Tibial artery (tissue), 4 donors: ENCODE data around the gene UCK2.

Source experiments
- DNase-seq, 2 donors: peaks; one replicate each; pipeline ENCODE4 v3.0.0-alpha.2; 2019
- H3K27ac ChIP-seq, 2 donors: fragments of 200-600 bp; sonication (generic) in 1 of 2; 1 replicate in 1 of 2; 2 replicates in 1 of 2; pipeline ENCODE4 v1.5.1; 2018 to 2019; ENCODE audit warnings: mild to moderate bottlenecking in 1 of 2
- H3K27me3 ChIP-seq, 2 donors: fragments of 200-600 bp; sonication (generic) in 1 of 2; one replicate each; pipeline versions ENCODE4 v1.5.1 to v1.6.0; 2016 to 2019
- H3K36me3 ChIP-seq, 3 donors: fragments of 200-600 bp; sonication (generic) in 2 of 3; one replicate each; pipeline ENCODE4 v1.5.1; 2016 to 2019; ENCODE audit warnings: mild to moderate bottlenecking in 2 of 3
- H3K4me1 ChIP-seq, 4 donors: fragments of 200-600 bp; sonication (generic) in 2 of 4; 1 replicate in 3 of 4; 2 replicates in 1 of 4; pipeline ENCODE4 v1.5.1; 2016 to 2019
- H3K4me3 ChIP-seq, 2 donors: fragments of 200-600 bp; sonication (generic) in 1 of 2; 1 replicate in 1 of 2; 2 replicates in 1 of 2; pipeline ENCODE4 v1.5.1; 2018 to 2019; ENCODE audit warnings: mild to moderate bottlenecking in 2 of 2
- H3K9me3 ChIP-seq, 3 donors: fragments of 200-600 bp; sonication (generic) in 1 of 3; one replicate each; pipeline ENCODE4 v1.5.1; 2016 to 2019
- intact Hi-C: fragments of 100-400 bp; cut with DNase I; formaldehyde crosslinking; loops from one replicate; pipeline ENCODE4 v1.15.0; 2023; ENCODE audit warnings: low total_unique reads
- TF ChIP-seq, protein P1 (sequence below), 2 experiments: fragments of 200-600 bp in 1 of 2; fragments of 450-650 bp in 1 of 2; IDR thresholded peaks; one replicate each; pipeline ENCODE4 v1.5.1; 2017 to 2019; ENCODE audit warnings: antibody characterized with exemption in 2 of 2, mild to moderate bottlenecking in 1 of 2, moderate library complexity in 1 of 2

The UCK2 gene

DNA sequence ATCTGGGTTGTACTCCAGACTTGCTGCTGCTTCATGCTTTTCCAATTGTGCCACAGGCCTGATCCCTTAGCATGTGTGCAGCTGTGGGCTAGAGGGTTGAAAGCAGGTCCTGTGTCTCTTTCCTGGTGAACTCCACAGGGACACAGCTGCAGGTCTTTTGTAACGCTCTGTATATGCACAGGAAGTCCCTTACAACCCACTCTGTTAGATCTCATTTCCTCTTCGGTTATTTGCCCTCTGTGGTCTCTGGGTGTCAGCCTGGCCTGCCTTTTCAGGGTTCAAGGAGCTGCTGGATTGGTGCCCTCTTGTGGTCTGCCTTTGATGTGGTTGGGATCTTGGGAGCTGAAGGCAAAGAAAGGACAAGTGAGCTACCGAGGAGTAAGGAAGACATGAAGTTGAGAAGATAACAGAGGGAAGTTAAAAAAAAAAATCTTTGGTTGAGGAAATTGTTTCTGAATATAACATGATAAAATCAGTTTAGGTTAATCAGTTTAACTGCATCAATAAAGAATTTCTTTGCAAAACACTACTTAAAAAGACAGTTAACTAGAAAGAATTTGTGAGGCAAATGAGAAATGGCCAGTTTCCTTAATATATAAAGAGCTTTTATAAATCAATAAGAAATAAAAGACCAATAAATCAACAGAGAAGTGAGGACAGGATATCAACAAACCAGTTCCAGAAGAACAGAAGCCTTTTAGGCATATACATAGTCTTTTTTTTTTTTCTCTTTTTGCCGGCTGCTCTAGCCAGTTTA lies 44.1 kb downstream of the UCK2 start:
- intact Hi-C loops = no loop called here
- no peaks in the 10 kb centered on the region for H3K9me3 ChIP-seq
- no peak for DNase-seq
- TF ChIP-seq, protein P1, sequence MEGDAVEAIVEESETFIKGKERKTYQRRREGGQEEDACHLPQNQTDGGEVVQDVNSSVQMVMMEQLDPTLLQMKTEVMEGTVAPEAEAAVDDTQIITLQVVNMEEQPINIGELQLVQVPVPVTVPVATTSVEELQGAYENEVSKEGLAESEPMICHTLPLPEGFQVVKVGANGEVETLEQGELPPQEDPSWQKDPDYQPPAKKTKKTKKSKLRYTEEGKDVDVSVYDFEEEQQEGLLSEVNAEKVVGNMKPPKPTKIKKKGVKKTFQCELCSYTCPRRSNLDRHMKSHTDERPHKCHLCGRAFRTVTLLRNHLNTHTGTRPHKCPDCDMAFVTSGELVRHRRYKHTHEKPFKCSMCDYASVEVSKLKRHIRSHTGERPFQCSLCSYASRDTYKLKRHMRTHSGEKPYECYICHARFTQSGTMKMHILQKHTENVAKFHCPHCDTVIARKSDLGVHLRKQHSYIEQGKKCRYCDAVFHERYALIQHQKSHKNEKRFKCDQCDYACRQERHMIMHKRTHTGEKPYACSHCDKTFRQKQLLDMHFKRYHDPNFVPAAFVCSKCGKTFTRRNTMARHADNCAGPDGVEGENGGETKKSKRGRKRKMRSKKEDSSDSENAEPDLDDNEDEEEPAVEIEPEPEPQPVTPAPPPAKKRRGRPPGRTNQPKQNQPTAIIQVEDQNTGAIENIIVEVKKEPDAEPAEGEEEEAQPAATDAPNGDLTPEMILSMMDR (IDR thresholded peaks at IDR 0.05) = no peak
- no peaks in the 10 kb centered on the region for H3K27me3 ChIP-seq
- no peaks in the 10 kb centered on the region for H3K36me3 ChIP-seq
- H3K4me3 ChIP-seq = no peak overlapping the region
- H3K4me1 ChIP-seq = no peaks in the 10 kb centered on the region
- H3K27ac ChIP-seq = no peak overlapping the region

DNA sequence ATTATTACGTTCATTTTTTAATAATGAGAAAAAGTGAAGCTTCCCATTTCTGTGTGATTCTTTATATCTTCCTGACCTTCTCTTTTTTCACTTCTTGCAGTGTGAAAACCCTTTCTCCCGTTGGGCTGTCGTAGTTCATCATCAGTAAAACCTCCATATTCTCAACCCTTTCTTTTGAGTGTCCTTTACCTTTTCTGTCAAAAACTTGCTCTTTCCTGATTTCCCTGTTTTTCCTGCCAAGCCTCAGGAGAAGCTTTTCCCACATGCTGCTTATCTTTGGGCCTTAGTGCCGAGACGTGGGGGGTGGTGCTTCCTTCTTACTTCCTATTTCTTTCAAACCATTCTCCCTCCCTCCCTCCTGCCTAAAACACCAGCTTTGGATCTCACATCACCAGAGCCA lies 46.1 kb downstream of the UCK2 start:
- DNase-seq = no peak
- H3K36me3 ChIP-seq = no peaks in the 10 kb centered on the region
- H3K27me3 ChIP-seq = no peaks in the 10 kb centered on the region
- TF ChIP-seq, protein P1 (IDR thresholded peaks at IDR 0.05) = no peak
- H3K27ac ChIP-seq = no peak overlapping the region
- H3K9me3 ChIP-seq = no peaks in the 10 kb centered on the region
- no peaks in the 10 kb centered on the region for H3K4me1 ChIP-seq
- no peak overlapping the region for H3K4me3 ChIP-seq
- intact Hi-C loops = no loop called here

DNA sequence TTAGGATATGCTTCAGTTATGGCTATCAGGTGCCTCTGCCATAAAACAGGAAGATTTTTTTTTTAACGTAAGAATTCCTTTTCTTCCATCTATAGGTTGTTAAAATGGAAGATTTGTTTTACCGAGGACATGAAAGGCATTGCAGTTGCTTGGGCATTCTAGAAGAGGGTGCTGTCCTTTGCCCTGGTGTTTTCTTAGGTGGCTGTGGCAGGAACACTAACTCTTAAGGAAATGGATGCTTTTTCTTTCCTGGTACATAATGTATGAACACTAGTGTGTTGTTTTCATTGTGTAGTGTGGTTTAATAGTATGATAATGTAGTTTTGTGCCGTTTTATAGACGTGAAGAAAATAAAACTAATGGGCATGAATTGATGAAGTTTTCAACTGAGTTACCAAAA lies 47.2 kb downstream of the UCK2 start:
- TF ChIP-seq, protein P1 (IDR thresholded peaks at IDR 0.05) = no peak
- DNase-seq = no peak
- Histone ChIP-seq H3K9me3 (no peaks in the 10 kb centered on the region), H3K27ac (no peak overlapping the region), H3K4me3 (no peak overlapping the region), H3K36me3 (no peaks in the 10 kb centered on the region), H3K4me1 (no peaks in the 10 kb centered on the region), H3K27me3 (no peaks in the 10 kb centered on the region)
- intact Hi-C loops = no loop called here

DNA sequence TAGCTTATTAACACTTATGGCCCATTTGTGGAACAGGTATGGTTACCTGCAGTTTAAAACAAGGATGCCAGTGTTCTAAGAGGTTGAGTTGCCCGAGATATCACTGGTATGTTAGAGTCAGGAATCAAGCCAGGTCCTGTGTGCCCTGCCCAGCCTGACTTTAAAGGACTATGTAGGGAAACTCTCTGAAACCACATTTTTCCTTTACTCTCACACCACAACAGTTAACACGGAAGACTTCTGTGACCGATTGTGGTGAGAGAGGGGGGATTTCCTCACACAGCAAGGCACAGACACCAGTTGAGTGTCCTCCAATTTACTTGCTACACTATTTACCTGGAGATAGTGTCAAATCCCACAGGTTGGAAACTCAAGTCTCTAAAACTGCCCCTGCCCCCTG lies 47.8 kb downstream of the UCK2 start:
- TF ChIP-seq, protein P1 (IDR thresholded peaks at IDR 0.05) = no peak
- DNase-seq = no peak
- Histone ChIP-seq H3K27ac (no peak overlapping the region), H3K4me1 (no peaks in the 10 kb centered on the region), H3K4me3 (no peak overlapping the region), H3K27me3 (no peaks in the 10 kb centered on the region), H3K9me3 (no peaks in the 10 kb centered on the region), H3K36me3 (no peaks in the 10 kb centered on the region)
- intact Hi-C loops = no loop called here

DNA sequence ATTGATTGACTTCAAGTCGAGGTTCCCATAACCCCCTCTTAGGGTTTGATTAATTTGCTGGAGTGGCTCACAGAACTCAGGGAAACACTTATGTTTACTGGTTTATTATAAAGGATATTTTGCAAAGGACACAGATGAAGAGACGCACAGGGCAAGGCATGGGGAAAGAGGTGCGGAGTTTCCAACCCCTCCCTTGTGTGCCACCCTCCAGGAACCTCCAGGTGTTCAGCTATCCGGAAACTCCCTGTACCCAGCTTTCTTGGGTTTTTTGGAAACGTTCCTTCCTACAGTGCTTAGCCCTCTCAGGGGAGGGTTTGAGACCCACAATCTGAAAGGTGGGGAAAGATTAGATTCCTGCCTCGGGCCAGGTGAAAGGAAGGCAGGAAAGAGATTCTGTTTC lies 48.2 kb downstream of the UCK2 start:
- no peaks in the 10 kb centered on the region for H3K4me1 ChIP-seq
- no peaks in the 10 kb centered on the region for H3K27me3 ChIP-seq
- TF ChIP-seq, protein P1 (IDR thresholded peaks at IDR 0.05) = no peak
- intact Hi-C loops = no loop called here
- no peaks in the 10 kb centered on the region for H3K9me3 ChIP-seq
- no peak for DNase-seq
- H3K36me3 ChIP-seq = no peaks in the 10 kb centered on the region
- no peak overlapping the region for H3K27ac ChIP-seq
- H3K4me3 ChIP-seq = no peak overlapping the region

DNA sequence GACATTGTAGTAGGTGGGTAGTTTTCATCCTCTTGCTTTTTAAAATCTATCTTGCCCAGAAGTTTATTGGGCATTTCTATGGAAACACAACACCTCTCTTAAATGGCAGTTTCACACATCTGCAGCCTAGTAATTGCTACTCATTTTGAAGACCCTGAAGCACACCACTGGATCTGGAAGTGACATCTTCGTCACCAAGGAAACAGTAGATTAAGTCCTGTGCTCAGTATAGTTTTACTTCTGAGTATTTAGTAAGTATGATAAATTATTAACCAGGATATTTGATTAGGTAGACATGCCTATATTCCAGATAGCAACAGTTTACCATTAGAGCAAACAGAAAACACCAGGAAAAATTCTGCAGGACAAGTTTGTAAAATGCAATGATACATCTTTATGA lies 48.7 kb downstream of the UCK2 start:
- no peak for DNase-seq
- TF ChIP-seq, protein P1 (IDR thresholded peaks at IDR 0.05) = no peak
- Histone ChIP-seq H3K9me3 (no peaks in the 10 kb centered on the region), H3K4me3 (no peak overlapping the region), H3K27me3 (no peaks in the 10 kb centered on the region), H3K27ac (no peak overlapping the region), H3K4me1 (no peaks in the 10 kb centered on the region), H3K36me3 (no peaks in the 10 kb centered on the region)
- intact Hi-C loops = no loop called here
